ENCODE measurements around the gene LGSN.
"Not testable (repeated sequence)": the region's sequence is repeated elsewhere in the genome, so short reads cannot be mapped to it uniquely, and the experiment has no call there.

The LGSN gene

GRCh38 chr6:63249875-63250482 is 69.8 kb downstream of the LGSN start:
- no peak overlapping the region for H3K4me3 ChIP-seq
- no peaks in the 10 kb centered on the region for H3K9me3 ChIP-seq
- no peak overlapping the region for H3K27ac ChIP-seq
- no peak for TF ChIP-seq Cebpa-rat (IDR thresholded peaks at IDR 0.05)
- H3K9ac ChIP-seq = no peak overlapping the region
- no peaks in the 10 kb centered on the region for H3K36me3 ChIP-seq
- H3K27me3 ChIP-seq = no peaks in the 10 kb centered on the region
- no peaks in the 10 kb centered on the region for H3K4me1 ChIP-seq
- H4K20me1 ChIP-seq = no peaks in the 10 kb centered on the region
- no peak overlapping the region for H3K4me2 ChIP-seq

GRCh38 chr6:63246581-63246980 is 73.2 kb downstream of the LGSN start:
- no peaks in the 10 kb centered on the region for H3K4me1 ChIP-seq
- no peak overlapping the region for H3K27ac ChIP-seq
- H3K27me3 ChIP-seq = no peaks in the 10 kb centered on the region
- no peaks in the 10 kb centered on the region for H4K20me1 ChIP-seq
- H3K9ac ChIP-seq = no peak overlapping the region
- H3K4me3 ChIP-seq = no peak overlapping the region
- no peaks in the 10 kb centered on the region for H3K9me3 ChIP-seq
- no peaks in the 10 kb centered on the region for H3K36me3 ChIP-seq
- H3K4me2 ChIP-seq = no peak overlapping the region
- no peak for TF ChIP-seq Cebpa-rat (IDR thresholded peaks at IDR 0.05)

- Histone ChIP-seq H4K20me1 (no peaks in the 10 kb centered on the region), H3K4me2 (no peak overlapping the region), H3K9me3 (no peaks in the 10 kb centered on the region), H3K4me1 (no peaks in the 10 kb centered on the region), H3K4me3 (no peak overlapping the region), H3K9ac (no peak overlapping the region), H3K27me3 (no peaks in the 10 kb centered on the region), H3K27ac (no peak overlapping the region), H3K36me3 (no peaks in the 10 kb centered on the region)
- TF ChIP-seq Cebpa-rat (IDR thresholded peaks at IDR 0.05) = no peak
Measured at GRCh38 chr6:63245909-63246308, 73.9 kb downstream of the LGSN start.

- no peaks in the 10 kb centered on the region for H4K20me1 ChIP-seq
- no peaks in the 10 kb centered on the region for H3K36me3 ChIP-seq
- H3K9me3 ChIP-seq = no peaks in the 10 kb centered on the region
- H3K4me2 ChIP-seq = no peak overlapping the region
- no peak for TF ChIP-seq Cebpa-rat (IDR thresholded peaks at IDR 0.05)
- no peak overlapping the region for H3K27ac ChIP-seq
- no peaks in the 10 kb centered on the region for H3K4me1 ChIP-seq
- H3K27me3 ChIP-seq = no peaks in the 10 kb centered on the region
- no peak overlapping the region for H3K4me3 ChIP-seq
- H3K9ac ChIP-seq = no peak overlapping the region
Measured at GRCh38 chr6:63245420-63245819, 74.4 kb downstream of the LGSN start.

DNA sequence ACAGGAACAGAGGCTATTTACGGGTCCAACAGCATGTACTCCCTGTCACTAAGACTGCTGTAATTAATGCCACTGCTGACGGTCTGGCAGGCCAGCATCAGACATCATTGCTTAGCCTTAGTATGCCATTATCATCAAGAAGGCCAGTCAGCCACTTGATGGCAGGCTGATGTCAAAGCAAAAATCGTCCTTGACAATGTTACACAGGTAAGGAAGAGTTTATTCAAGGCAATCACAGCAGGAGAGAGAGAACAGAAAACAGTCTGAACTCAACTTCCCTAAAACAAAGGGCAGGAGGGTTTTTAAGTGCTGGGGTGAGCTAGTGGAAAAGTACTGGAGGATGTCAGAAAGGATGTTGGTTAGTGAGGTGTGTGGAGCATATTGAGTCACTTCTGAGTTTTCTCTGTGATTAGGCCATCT is 83.4 kb downstream of the LGSN start:
- no peak overlapping the region for H3K4me3 ChIP-seq
- no peak overlapping the region for H3K9ac ChIP-seq
- H3K4me2 ChIP-seq = no peak overlapping the region

DNA sequence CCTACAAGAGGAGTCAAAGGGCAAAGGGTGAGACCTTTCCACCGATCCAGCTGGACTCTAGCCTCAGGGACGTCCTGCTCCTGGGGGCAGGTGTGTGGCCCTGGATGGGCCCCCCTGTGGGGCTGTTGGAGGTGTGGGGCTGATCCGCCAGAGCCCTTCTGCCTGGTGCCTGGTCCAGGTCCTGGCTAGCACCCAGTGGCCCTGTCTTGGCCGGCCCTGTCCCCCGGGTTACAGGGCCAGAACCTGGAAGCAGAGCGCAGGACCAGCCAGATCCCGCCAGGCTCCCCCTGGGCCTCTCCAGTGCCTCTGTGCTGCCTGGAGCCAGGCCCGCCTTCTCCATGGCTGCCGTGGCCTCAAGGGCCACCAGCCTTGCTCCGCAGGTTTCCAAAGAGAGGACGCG is 89.3 kb downstream of the LGSN start:
- H3K4me2 ChIP-seq, H3K9ac ChIP-seq, H3K4me1 ChIP-seq, H3K27me3 ChIP-seq, H3K4me3 ChIP-seq, H3K36me3 ChIP-seq, H3K27ac ChIP-seq, H4K20me1 ChIP-seq: not testable (repeated sequence)
- peaks cover 22% of the 10 kb centered on the region for H3K9me3 ChIP-seq

More for the DNA sequence above, 83.4 kb downstream of the LGSN start:
- H3K36me3 ChIP-seq = no peaks in the 10 kb centered on the region
- no peaks in the 10 kb centered on the region for H3K4me1 ChIP-seq
- H3K27me3 ChIP-seq = no peaks in the 10 kb centered on the region
- TF ChIP-seq Cebpa-rat (IDR thresholded peaks at IDR 0.05) = no peak
- no peaks in the 10 kb centered on the region for H3K9me3 ChIP-seq
- H4K20me1 ChIP-seq = no peaks in the 10 kb centered on the region
- no peak overlapping the region for H3K27ac ChIP-seq

DNA sequence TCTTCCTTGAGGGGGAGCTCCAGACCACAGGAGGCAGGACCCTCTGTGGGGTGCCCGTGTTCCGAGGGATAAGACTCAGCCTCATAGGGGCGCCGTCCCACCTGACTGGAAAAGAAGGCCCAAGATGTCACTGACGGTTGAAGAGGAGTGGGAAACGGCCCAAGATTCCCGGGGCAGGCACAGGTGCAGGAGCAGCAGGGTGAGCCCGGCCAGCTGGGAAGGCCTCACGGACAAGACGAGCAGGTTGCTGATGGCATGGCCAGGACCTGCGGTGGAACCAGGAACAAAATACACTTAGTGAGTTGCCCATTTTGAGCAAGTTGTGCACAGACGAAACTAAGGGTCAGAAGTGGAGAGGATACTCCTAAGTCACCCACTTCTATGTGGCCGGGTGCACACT is 89.8 kb downstream of the LGSN start:
- not testable (repeated sequence) for H3K36me3 ChIP-seq, H3K4me3 ChIP-seq
- H3K9me3 ChIP-seq = peaks cover 22% of the 10 kb centered on the region

DNA sequence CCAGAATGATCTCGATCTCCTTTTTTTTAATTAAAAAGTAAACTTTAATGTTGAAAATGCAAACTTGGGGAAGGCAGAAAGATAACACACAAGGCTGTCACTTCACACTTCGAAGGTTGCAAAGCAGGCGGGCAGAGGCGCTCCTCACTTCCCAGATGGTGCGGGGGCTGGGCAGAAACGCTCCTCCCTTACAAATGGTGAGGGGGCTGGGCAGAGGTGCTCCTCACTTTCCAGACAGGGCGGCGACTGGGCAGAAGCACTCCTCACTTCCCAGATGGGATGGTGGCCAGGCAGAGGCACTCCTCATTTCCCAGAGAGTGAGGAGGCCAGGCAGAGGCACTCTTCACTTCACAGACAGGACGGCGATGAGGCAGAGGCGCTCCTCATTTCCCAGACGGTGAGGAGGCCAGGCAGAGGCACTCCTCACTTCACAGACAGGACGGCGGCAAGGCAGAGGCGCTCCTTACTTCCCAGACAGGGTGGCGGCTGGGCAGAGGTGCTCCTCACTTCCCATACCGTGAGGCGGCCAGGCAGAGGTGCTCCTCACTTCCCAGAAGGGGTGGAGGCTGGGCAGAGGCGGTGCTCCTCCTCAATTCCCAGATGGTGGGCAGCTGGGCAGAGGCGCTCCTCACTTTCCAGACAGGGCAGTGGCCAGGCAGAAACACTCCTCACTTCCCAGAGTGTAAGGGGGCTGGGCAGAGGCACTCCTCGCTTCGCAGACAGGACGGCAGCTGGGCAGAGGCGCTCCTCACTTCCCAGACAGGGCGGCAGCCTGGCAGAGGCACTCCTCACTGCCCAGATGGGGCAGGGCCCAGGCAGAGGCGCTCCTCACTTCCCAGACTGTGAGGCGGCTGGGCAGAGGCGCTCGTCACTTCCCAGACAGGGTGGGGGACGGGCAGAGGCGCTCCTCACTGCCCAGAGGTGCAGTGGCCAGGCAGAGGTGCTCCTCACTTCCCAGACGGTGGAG is 91.6 kb downstream of the LGSN start:
- not testable (repeated sequence) for H3K4me2 ChIP-seq, H3K4me1 ChIP-seq, H3K27ac ChIP-seq, H3K27me3 ChIP-seq, H3K4me3 ChIP-seq, H4K20me1 ChIP-seq, H3K9ac ChIP-seq, H3K36me3 ChIP-seq
- H3K9me3 ChIP-seq = peaks cover 22% of the 10 kb centered on the region

More for the DNA sequence above, 89.8 kb downstream of the LGSN start:
- H3K27me3 ChIP-seq, H3K27ac ChIP-seq, H3K4me1 ChIP-seq, H3K4me2 ChIP-seq, H3K9ac ChIP-seq, H4K20me1 ChIP-seq: not testable (repeated sequence)

DNA sequence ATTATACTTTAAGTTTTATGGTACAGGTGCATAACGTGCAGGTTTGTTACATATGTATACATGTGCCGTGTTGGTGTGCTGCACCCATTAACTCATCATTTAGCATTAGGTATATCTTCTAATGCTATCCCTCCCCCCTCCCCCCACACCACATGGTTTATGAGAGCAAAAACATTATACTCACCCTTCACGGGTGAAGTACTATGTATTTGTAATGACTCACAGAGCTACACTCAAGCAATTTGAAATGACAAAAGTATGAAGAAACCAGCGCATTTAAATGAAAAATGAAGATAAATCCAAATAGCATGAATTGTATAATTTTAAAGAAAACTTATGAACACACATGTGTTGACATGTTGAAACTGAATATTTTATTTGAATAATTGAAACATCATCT is 93.8 kb downstream of the LGSN start:
- not testable (repeated sequence) for H3K4me3 ChIP-seq, H3K27ac ChIP-seq, H4K20me1 ChIP-seq, H3K9ac ChIP-seq, H3K4me2 ChIP-seq, H3K36me3 ChIP-seq, H3K27me3 ChIP-seq, H3K4me1 ChIP-seq
- peaks cover 22% of the 10 kb centered on the region for H3K9me3 ChIP-seq

Data from BLaER1 (cell line).